Measurements from ENCODE around the gene CARD11. TPM values are rescaled to one million over a fixed set of nuclear protein-coding genes. Genes with fewer than 3 reads are reported as not detected.
A peak's percentile ranks its signal among the peaks of the same experiment; 100 is the strongest.

Gene CARD11
- total RNA-seq, result 100 to 1,000 TPM; 105 to 142 (median 132) TPM
- total RNA-seq (2013), result 75.2 TPM
- total RNA-seq, result 75.4 to 290 (median 223) reads per million in 29 experiments

- peak within 1 kb of the TSS; percentile 78 to 90 for H3K4me3 ChIP-seq (ENCODE audit: control insufficient read depth in 1 of 2, extremely low read depth in 1 of 2, low read length in 1 of 2)
Measured at GRCh38 chr7:3043544-3044371, at the start of gene CARD11. CARD11 (minus strand) TSS chr7:3043867; CDS start chr7:2958506, 85,361 bp downstream.

GRCh38 chr7:3092468-3092867 is 48.8 kb upstream of the CARD11 start:
- Histone ChIP-seq H3K9me3 (no peaks in the 10 kb centered on the region), H3K4me3 (ENCODE audit: control insufficient read depth in 1 of 2, extremely low read depth in 1 of 2, low read length in 1 of 2) (no peak overlapping the region), H3K36me3 (ENCODE audit: control insufficient read depth in 2 of 2, extremely low read depth in 1 of 2, insufficient read depth in 1 of 2, low read length in 1 of 2) (no peaks in the 10 kb centered on the region), H3K27ac (ENCODE audit: low read length) (peak overlapping the region; percentile 95), H3K4me1 (ENCODE audit: control insufficient read depth in 1 of 2, extremely low read depth in 1 of 2, insufficient read depth in 2 of 2, low read length in 2 of 2) (peaks cover 57 to 79% of the 10 kb centered on the region in 2 experiments), H3K27me3 (replicated peaks in 1 of 2; ENCODE audit: control insufficient read depth in 2 of 2, extremely low read depth in 1 of 2, insufficient read depth in 2 of 2, low read length in 1 of 2) (no peaks in the 10 kb centered on the region)
- Mint-ChIP-seq H3K27ac (peak overlapping the region; percentile 96 to 99), H3K36me3 (no peaks in the 10 kb centered on the region), H3K4me1 (peaks cover 60 to 75% (median 68%) of the 10 kb centered on the region in 3 donors), H3K27me3 (no peaks in the 10 kb centered on the region), H3K4me3 (peak overlapping the region; percentile 36 to 86 (median 64)), H3K9me3 (no peaks in the 10 kb centered on the region)
- DNase-seq, result peak; percentile 49 to 89 (median 74)
- ChIA-PET CTCF (interaction anchor here (0.6 to 4.4 kb wide), 13 partner anchors 10 to 382 kb away, joined by 3 to 39 read pairs (median 3); no protein-coding TSS in a partner anchor), POLR2A (interaction anchor here (0.5 to 0.9 kb wide), 10 partner anchors 11 to 605 kb away, joined by 3 to 6 read pairs (median 4); no protein-coding TSS in a partner anchor)
- peak; percentile 73 to 86 (median 76) for ATAC-seq (replicated peaks in 1 of 4)
- WGBS (ENCODE audit: insufficient coverage), result 0% methylated on average over 2 of the region's 6 CpGs

More at GRCh38 chr7:3043544-3044371, at the start of gene CARD11:
- Histone ChIP-seq H3K36me3 (ENCODE audit: control insufficient read depth in 2 of 2, extremely low read depth in 1 of 2, insufficient read depth in 1 of 2, low read length in 1 of 2) (peaks cover 0 to 4% of the 10 kb centered on the region in 2 donors), H3K9me3 (no peaks in the 10 kb centered on the region), H3K27me3 (replicated peaks in 1 of 2; ENCODE audit: control insufficient read depth in 2 of 2, extremely low read depth in 1 of 2, insufficient read depth in 2 of 2, low read length in 1 of 2) (no peaks in the 10 kb centered on the region), H3K4me1 (ENCODE audit: control insufficient read depth in 1 of 2, extremely low read depth in 1 of 2, insufficient read depth in 2 of 2, low read length in 2 of 2) (peaks cover 14 to 51% of the 10 kb centered on the region in 2 experiments), H3K27ac (ENCODE audit: low read length) (peak within 1 kb of the TSS; percentile 83)
- no peaks in the 10 kb centered on the region for H3K9me3 Mint-ChIP-seq
- 0% methylated on average over 5 of the region's 45 CpGs for WGBS (ENCODE audit: insufficient coverage)
- H3K4me1 Mint-ChIP-seq, result peaks cover 42 to 59% (median 49%) of the 10 kb centered on the region in 3 donors
- H3K27ac Mint-ChIP-seq, result peak within 1 kb of the TSS; percentile 91 to 93
- ChIA-PET POLR2A (no interaction called here), CTCF (interaction anchor here in 1 of 2 donors (1.1 kb wide), 2 partner anchors 23 to 25 kb away, joined by 3 read pairs; no protein-coding TSS in a partner anchor)
- H3K4me3 Mint-ChIP-seq, result peak within 1 kb of the TSS; percentile 91 to 93 (median 92)
- no peaks in the 10 kb centered on the region for H3K27me3 Mint-ChIP-seq
- peaks cover 20% of the 10 kb centered on the region for H3K36me3 Mint-ChIP-seq
- ATAC-seq (replicated peaks in 1 of 4) (peak; percentile 60 to 64 (median 62)), DNase-seq (peak; percentile 27 to 75 (median 55))

- Mint-ChIP-seq H3K27me3 (no peaks in the 10 kb centered on the region), H3K27ac (peak overlapping the region; percentile 96 to 99), H3K4me1 (peaks cover 60 to 68% (median 68%) of the 10 kb centered on the region in 3 donors), H3K36me3 (no peaks in the 10 kb centered on the region), H3K4me3 (peak overlapping the region in 2 of 3 donors; percentile 37 to 86), H3K9me3 (no peaks in the 10 kb centered on the region)
- ATAC-seq (replicated peaks in 1 of 4) (no peak), DNase-seq (peak in 1 of 35 experiments; percentile 30)
- ChIA-PET CTCF (interaction anchor here (0.6 to 4.4 kb wide), 7 partner anchors 9 to 204 kb away, joined by 3 to 39 read pairs (median 6); no protein-coding TSS in a partner anchor), POLR2A (interaction anchor here in 1 of 2 donors (0.6 to 0.7 kb wide), 3 partner anchors 20 to 380 kb away, joined by 3 to 6 read pairs (median 4); no protein-coding TSS in a partner anchor)
- Histone ChIP-seq H3K4me1 (ENCODE audit: control insufficient read depth in 1 of 2, extremely low read depth in 1 of 2, insufficient read depth in 2 of 2, low read length in 2 of 2) (peaks cover 56 to 76% of the 10 kb centered on the region in 2 experiments), H3K27me3 (replicated peaks in 1 of 2; ENCODE audit: control insufficient read depth in 2 of 2, extremely low read depth in 1 of 2, insufficient read depth in 2 of 2, low read length in 1 of 2) (no peaks in the 10 kb centered on the region), H3K27ac (ENCODE audit: low read length) (peak overlapping the region; percentile 95), H3K4me3 (ENCODE audit: control insufficient read depth in 1 of 2, extremely low read depth in 1 of 2, low read length in 1 of 2) (no peak overlapping the region), H3K9me3 (no peaks in the 10 kb centered on the region), H3K36me3 (ENCODE audit: control insufficient read depth in 2 of 2, extremely low read depth in 1 of 2, insufficient read depth in 1 of 2, low read length in 1 of 2) (no peaks in the 10 kb centered on the region)
- 58% methylated on average over 1 of the region's 8 CpGs for WGBS (ENCODE audit: insufficient coverage)
Measured at GRCh38 chr7:3091631-3092030, 48.0 kb upstream of the CARD11 start.

GRCh38 chr7:3089493-3089892 is 45.8 kb upstream of the CARD11 start:
- DNase-seq, result peak in 1 of 35 experiments; percentile 45
- Mint-ChIP-seq H3K27me3 (no peaks in the 10 kb centered on the region), H3K27ac (peak overlapping the region; percentile 43 to 99), H3K36me3 (no peaks in the 10 kb centered on the region), H3K9me3 (no peaks in the 10 kb centered on the region), H3K4me1 (peaks cover 48 to 49% (median 48%) of the 10 kb centered on the region in 3 donors), H3K4me3 (no peak overlapping the region)
- Histone ChIP-seq H3K27ac (ENCODE audit: low read length) (peak overlapping the region; percentile 2), H3K4me1 (ENCODE audit: control insufficient read depth in 1 of 2, extremely low read depth in 1 of 2, insufficient read depth in 2 of 2, low read length in 2 of 2) (peaks cover 38 to 54% of the 10 kb centered on the region in 2 experiments), H3K4me3 (ENCODE audit: control insufficient read depth in 1 of 2, extremely low read depth in 1 of 2, low read length in 1 of 2) (no peak overlapping the region), H3K27me3 (replicated peaks in 1 of 2; ENCODE audit: control insufficient read depth in 2 of 2, extremely low read depth in 1 of 2, insufficient read depth in 2 of 2, low read length in 1 of 2) (no peaks in the 10 kb centered on the region), H3K36me3 (ENCODE audit: control insufficient read depth in 2 of 2, extremely low read depth in 1 of 2, insufficient read depth in 1 of 2, low read length in 1 of 2) (no peaks in the 10 kb centered on the region), H3K9me3 (no peaks in the 10 kb centered on the region)
- no peak for ATAC-seq (replicated peaks in 1 of 4)
- CTCF ChIA-PET, result interaction anchor here in 1 of 2 donors (1.4 kb wide), 1 partner anchor 20 kb away, joined by 4 read pairs; no protein-coding TSS in a partner anchor
- POLR2A ChIA-PET, result no interaction called here
- 84% methylated on average over 7 of the region's 11 CpGs for WGBS (ENCODE audit: insufficient coverage)

GRCh38 chr7:3087243-3087755 is 43.6 kb upstream of the CARD11 start:
- Histone ChIP-seq H3K36me3 (ENCODE audit: control insufficient read depth in 2 of 2, extremely low read depth in 1 of 2, insufficient read depth in 1 of 2, low read length in 1 of 2) (no peaks in the 10 kb centered on the region), H3K27ac (ENCODE audit: low read length) (no peak overlapping the region), H3K4me1 (ENCODE audit: control insufficient read depth in 1 of 2, extremely low read depth in 1 of 2, insufficient read depth in 2 of 2, low read length in 2 of 2) (peaks cover 23 to 38% of the 10 kb centered on the region in 2 experiments), H3K4me3 (ENCODE audit: control insufficient read depth in 1 of 2, extremely low read depth in 1 of 2, low read length in 1 of 2) (no peak overlapping the region), H3K27me3 (replicated peaks in 1 of 2; ENCODE audit: control insufficient read depth in 2 of 2, extremely low read depth in 1 of 2, insufficient read depth in 2 of 2, low read length in 1 of 2) (no peaks in the 10 kb centered on the region), H3K9me3 (no peaks in the 10 kb centered on the region)
- 0% methylated on average over 1 of the region's 7 CpGs for whole genome bisulfite sequencing (ENCODE audit: insufficient coverage)
- no peaks in the 10 kb centered on the region for H3K27me3 Mint-ChIP-seq
- H3K27ac Mint-ChIP-seq, result no peak overlapping the region
- H3K9me3 Mint-ChIP-seq, result no peaks in the 10 kb centered on the region
- ChIA-PET POLR2A (no interaction called here), CTCF (interaction anchor here in 1 of 2 donors (0.6 kb wide), 1 partner anchor 133 kb away, joined by 4 read pairs; no protein-coding TSS in a partner anchor)
- ATAC-seq (replicated peaks in 1 of 4) (no peak), DNase-seq (no peak)
- peaks cover 28 to 36% (median 29%) of the 10 kb centered on the region in 3 donors for H3K4me1 Mint-ChIP-seq
- H3K4me3 Mint-ChIP-seq, result no peak overlapping the region
- H3K36me3 Mint-ChIP-seq, result no peaks in the 10 kb centered on the region

GRCh38 chr7:3083350-3083749 is 39.7 kb upstream of the CARD11 start:
- Histone ChIP-seq H3K36me3 (ENCODE audit: control insufficient read depth in 2 of 2, extremely low read depth in 1 of 2, insufficient read depth in 1 of 2, low read length in 1 of 2) (no peaks in the 10 kb centered on the region), H3K4me1 (ENCODE audit: control insufficient read depth in 1 of 2, extremely low read depth in 1 of 2, insufficient read depth in 2 of 2, low read length in 2 of 2) (peaks cover 0 to 5% of the 10 kb centered on the region in 2 experiments), H3K9me3 (no peaks in the 10 kb centered on the region), H3K4me3 (ENCODE audit: control insufficient read depth in 1 of 2, extremely low read depth in 1 of 2, low read length in 1 of 2) (no peak overlapping the region), H3K27ac (ENCODE audit: low read length) (no peak overlapping the region), H3K27me3 (replicated peaks in 1 of 2; ENCODE audit: control insufficient read depth in 2 of 2, extremely low read depth in 1 of 2, insufficient read depth in 2 of 2, low read length in 1 of 2) (no peaks in the 10 kb centered on the region)
- peaks cover 0 to 9% (median 0%) of the 10 kb centered on the region in 3 donors for H3K4me1 Mint-ChIP-seq
- no peak for DNase-seq
- no peak overlapping the region for H3K27ac Mint-ChIP-seq
- no peak for ATAC-seq (replicated peaks in 1 of 4)
- no peaks in the 10 kb centered on the region for H3K27me3 Mint-ChIP-seq
- H3K4me3 Mint-ChIP-seq, result no peak overlapping the region
- CTCF ChIA-PET, result no interaction called here
- WGBS (ENCODE audit: insufficient coverage), result 93% methylated on average over 3 of the region's 4 CpGs
- no peaks in the 10 kb centered on the region for H3K36me3 Mint-ChIP-seq
- POLR2A ChIA-PET, result no interaction called here
- H3K9me3 Mint-ChIP-seq, result no peaks in the 10 kb centered on the region

All from T-cell (primary cell).